Central memory CD4-positive, alpha-beta T cell (primary cell): ENCODE results near the gene TBX15.
"Not testable (repeated sequence)": the region's sequence is repeated elsewhere in the genome, so short reads cannot be mapped to it uniquely, and the experiment has no call there.

Experiments used
- DNase-seq: peaks from one replicate; pipeline ENCODE4 v3.0.0; 2022

Gene TBX15

DNA sequence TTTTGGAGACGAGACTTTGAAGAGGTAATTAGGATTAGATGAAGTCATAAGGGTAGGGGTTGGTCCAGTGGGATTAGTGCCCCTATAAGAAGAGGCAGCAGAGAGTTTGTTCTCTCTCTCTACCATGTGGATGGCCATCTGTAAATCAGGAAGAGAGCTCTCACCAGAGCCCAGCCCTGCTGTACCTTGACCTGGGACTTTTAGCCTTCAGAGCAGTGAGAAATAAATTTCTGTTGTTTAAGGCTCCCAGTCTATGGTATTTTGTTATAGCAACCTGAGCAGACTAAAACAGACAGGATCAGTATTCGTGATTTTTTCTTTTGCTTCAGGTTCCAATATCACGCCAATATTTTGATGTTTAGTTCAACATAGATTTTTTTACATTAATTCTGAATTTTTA, 30.0 kb downstream of the TBX15 start:
- no peak for DNase-seq

DNA sequence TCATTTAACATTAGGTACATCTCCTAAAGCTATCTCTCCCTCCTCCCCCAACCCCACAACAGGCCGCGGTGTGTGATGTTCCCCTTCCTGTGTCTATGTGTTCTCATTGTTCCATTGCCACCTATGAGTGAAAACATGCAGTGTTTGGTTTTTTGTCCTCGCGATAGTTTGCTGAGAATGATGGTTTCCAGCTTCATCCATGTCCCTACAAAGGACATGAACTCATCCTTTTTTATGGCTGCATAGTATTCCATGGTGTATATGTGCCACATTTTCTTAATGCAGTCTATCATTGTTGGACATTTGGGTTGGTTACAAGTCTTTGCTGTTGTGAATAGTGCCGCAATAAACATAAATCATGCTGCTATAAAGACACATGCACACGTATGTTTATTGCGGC, 30.6 kb downstream of the TBX15 start:
- DNase-seq = not testable (repeated sequence)

DNA sequence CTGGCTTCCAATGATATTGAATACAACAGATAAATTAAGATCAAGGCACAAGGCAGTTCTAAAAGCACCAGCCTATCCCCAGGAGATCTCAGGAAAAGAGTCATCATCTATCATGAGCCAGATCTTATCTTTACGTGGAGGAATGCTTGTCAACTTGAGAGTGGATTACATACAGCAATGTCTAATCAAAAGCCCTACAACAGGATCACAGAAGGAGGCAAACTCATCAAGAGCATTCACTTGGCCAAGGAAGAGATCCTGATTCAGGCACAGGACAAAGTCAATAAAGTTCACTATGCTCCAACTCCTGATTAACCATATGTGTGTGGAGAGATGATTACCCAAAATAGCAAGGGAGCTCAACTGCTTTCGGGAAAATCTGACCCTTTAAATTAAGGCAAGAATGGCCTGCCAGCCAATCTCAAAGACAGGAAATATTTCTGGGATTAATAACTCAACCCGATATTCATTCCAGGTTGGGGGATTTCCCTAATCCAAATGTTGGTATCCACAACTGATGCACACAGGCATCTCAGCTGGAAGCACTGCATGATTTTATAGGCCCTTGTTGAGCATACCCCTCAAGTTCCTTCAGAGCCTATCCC, 33.7 kb downstream of the TBX15 start:
- no peak for DNase-seq

DNA sequence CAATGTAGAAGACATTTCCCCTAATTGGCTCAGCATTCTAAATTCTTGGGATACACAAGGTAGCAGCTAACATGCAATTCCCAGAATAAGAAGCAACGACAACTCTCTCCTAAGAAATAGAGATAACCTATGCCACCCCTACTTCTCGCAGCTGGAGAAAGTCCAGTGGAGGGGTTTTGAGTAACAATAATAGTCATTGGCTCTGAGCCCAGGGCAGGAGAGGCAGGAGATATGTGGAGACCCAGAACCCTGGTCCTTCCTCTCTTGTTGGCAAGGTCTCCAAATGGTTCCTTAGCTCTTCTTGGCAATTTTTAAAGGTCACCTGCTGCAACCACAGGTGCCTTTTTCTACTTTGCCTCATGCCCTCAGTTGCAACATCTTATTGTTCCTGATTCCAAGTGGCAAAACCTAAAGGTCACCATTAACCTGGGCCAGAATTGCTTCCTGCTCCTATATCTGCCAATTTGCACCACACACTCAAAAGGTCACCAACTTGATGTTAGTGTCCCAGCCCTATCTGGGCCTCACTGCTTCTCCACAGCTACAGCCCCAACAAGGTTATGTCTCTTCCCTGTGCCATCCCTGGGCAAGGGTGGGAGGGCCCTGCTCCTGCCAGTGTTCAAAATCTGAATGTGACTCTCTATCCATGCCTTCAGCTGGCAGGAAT, 36.7 kb downstream of the TBX15 start:
- no peak for DNase-seq

DNA sequence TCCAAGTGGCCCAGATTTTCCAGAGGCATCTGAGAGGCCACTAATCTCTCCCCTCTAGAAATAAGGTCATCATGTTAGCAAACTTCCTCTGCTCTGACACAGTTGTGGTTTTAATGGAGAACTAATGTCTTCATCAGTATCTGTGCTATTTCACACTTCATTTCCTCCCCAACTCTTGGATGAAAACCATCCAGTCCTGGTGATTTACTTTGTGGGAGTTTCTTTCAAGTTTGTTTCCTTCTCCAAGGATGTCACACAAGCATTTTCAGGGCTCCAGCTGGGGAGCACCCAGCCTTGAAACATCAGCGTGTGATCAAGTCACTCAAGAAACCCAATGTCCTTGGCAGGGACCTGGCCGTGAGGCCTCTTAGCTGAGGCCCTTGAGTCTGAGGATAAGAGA, 38.8 kb downstream of the TBX15 start:
- DNase-seq = no peak

DNA sequence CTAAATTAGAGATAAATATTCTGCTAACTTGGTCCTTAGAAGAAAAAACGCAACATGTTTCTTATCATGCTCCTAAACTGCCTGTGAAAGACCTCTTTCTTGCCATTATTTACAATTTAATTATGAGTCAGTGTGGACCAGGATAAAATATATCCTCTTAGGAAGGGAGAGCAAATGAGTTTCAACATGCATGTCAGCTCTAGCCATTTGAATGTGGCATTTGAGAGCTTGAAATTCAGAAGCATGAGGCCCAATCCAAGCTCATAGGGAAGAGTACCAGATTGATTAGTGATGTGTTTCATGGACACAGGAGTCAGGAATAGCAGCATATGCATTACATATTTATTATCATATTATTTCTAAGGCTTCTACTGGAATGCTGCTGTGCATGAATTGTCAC, 39.3 kb downstream of the TBX15 start:
- no peak for DNase-seq

DNA sequence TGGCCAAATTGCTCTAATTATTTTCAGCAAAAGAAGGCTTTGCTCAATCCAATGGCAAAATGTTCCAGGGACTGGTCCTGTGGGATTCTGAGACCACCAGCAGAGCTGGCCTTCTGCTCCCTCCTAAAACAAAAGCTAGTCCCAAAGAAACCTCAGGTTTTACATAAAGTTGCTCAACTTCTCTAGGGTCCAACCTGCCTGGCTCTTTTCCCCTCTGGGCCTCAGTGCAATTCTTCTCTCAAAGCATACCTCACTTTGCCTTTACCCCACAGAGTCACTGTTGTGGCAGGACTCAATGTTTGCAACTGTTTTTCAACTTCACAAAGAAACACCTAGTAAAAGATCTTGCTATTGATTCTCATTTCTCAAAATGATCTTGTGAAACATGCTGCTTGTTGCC, 39.8 kb downstream of the TBX15 start:
- DNase-seq = no peak

DNA sequence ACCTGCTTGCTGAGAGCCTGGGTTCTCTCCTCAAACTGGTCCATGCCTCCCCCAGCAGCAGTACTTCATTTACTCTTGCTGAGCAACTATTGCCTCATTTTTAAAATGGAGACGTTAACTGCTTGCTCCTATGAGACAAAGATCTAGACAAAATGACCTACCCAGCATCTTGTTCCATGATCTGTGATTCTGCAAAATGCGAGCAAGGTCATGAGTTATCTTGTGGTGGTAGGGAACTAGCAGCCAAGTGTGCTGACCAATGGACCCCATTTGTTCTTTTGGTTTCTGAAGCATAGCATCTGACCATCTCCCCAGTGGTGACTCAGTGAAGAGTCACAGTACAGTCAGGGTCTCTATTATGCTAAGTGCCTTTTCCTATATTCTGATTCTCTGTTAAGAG, 40.4 kb downstream of the TBX15 start:
- DNase-seq = no peak

DNA sequence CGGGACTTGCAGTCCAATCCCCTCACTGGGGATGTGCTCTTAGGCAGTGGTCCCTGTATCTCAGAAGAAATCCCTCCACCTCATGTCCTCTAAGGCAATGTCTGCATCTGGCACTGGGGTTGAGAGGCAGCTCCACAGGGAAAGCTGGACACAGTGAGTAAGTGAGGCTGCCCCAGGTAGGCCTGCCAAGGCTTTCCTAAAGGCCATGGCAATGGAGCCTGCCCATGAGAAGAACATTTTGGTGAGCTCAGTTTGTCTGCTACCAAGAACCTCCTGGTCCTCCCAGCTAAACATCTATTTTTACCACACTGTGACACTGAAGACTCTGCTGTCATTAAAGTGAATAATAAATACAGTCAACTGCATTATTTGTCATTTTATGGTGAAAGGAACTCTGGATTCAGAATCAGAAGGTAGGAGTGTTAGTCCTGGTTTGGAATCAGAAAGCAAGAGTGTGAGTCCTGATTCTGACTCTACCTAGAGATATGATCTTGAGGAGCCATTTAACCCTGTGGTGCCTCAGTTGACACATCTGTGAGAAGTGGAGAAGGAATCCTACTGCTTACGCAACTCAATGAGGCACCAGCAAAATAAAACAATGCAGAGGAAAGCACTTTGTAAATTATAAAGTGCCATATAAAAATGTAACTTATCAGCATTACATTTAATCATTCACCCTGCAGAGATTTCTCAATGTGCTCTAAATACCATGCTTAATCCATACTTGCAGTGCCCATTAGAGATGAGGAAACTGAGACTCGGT, 41.0 kb downstream of the TBX15 start:
- no peak for DNase-seq

DNA sequence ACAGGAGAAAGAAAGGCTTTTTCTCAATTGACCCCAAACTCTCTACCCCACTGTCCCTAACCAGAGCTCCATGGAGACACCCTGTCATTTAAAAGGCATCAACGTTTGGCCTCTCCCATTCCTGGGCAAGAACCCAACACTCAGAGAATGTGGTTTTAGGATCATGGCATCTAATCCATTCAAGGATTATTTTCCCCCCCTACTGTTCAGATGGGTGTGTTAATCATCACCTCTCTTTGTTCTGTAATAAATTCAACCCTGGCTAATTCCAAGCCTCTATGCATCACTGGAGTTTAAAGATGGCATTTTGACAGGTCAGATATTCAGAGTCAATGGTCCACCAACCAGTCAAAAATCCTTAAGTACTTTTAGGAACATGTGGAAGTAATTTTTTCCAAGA, 42.7 kb downstream of the TBX15 start:
- DNase-seq = no peak

DNA sequence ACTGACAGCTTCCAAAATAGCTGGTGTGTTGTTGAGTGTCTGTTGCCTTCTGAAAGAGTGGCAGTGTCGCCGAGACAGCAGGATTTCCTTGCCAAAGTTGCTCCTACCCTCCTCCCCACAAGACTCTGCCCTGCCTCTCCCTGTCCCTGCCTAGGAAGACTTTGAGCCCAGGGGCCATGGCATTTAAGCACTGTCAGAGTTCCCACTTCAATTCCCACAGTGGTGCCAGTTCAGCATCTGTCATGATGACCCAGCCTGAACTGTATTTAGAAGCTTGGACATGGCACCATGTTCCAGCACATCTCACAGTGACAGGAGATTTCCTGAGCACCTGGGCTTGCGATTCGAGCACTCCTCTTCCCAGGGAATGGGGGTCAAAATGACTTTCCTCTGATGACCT, 43.6 kb downstream of the TBX15 start:
- no peak for DNase-seq

DNA sequence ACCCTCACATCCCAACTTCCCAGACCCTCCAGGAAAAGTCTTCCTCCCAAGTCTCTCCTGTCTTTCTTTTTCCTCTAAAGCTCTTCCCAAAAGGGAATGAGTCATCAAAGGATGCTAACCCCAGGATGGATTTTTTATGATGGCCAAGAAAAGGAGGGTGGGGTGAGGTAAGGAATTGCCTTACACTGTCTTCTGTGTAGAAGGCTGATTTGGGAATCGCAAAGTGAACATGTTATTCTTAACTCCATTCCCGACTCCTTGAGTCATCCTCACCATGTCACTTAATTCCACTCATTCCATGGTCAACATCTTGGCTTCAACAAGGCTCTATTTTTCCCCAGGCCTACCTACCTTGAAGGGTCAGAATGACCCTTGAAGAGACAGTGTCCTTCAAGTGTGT, 44.0 kb downstream of the TBX15 start:
- no peak for DNase-seq

DNA sequence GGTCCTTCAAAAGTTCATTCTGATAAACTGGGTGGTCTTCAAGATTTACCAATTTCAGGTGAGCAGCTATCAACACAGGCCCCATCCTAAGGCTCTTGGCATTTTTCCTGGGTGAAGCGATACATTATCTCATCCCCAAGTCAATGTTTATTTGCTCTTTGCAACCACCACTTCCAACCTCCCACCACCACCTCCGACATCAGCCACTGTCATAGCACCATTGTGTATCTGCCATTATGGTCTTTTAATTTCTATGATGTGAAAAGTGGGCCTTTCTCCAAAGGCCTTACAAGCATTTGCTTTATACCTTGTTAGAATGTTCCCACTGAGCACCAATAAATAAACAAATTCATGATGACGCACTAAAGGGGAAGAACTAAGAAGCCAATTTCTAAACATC, 47.2 kb downstream of the TBX15 start:
- no peak for DNase-seq

DNA sequence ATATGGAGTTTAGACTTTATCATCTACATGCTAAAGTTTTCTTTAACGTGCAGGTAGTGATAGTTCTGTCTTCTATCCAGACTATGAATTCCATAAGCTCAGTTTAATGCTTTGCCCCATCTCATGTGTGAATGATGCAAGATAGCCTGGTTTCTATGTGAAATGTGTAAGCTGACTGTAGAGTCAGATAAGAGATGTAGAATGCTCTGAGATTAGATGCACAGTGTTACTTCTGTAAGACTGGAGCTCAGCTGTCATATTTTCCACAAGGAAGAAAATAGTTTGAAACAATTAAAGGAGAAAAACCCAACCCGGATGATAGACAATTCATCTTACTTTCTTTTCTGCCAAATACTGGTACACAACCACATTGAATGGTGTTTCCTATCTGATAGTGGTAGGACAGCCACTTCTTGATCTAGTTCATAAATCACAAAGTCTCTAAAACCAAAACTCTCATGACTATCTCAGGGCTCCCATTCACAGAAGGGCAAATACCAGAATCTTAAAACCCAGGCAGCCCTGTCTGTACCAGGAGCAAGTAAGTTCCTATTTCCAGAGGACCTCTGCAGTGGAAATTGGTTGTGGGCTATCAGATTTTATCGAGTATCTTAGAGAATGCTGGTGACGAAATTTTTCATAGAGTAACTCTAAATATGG, 50.6 kb downstream of the TBX15 start:
- no peak for DNase-seq

DNA sequence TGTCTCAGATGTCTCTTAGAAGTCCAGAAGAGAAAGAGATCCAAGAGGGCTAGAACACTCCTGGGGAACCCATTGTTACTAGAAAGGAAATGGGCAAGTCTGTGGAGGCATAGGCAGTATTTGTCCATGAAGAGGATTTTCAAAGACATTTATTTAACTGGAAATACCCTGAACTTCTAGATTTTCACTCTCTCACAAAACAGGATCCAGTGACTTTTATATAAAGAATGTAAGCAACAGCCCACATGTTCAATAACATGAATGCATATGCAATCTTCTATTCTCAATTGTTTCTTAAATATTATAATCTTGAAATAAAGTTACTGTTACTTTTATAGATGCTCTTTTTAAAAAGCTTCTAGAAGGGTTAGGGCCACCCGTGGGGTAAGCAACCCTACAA, 53.4 kb downstream of the TBX15 start:
- DNase-seq = no peak

DNA sequence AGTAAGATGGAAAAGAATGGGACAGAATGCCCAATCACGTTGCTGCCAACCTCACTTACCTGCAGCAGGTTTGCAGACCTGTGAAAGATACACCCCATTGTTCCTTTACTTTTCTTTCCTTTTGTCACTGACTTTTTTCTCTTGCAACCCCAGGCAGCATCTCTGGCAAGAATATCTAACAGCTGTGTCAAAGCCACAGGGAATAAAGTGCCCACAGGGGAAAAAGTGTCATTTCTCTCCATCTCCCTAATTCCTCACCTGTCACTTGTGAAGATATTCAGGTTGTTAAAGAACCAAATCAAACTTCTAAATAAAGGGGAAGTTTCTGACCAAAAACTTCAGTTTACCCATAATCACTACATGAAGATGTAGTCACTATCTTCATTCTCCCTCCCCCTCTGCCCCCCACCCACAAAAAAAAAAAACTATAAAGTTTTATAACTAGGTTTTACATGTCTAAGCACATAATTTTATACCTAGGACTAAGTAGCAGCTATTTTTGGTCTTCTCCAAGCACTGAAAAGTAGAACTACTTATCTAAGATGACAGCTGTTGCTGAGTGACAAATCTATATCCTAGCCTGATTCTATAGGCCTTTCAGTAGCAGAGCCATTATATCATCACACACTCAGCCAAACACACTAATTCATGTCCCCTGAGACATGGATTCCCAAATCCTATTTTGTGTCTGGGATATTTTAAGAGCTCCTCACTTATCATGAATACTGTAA, 54.9 kb downstream of the TBX15 start:
- no peak for DNase-seq

DNA sequence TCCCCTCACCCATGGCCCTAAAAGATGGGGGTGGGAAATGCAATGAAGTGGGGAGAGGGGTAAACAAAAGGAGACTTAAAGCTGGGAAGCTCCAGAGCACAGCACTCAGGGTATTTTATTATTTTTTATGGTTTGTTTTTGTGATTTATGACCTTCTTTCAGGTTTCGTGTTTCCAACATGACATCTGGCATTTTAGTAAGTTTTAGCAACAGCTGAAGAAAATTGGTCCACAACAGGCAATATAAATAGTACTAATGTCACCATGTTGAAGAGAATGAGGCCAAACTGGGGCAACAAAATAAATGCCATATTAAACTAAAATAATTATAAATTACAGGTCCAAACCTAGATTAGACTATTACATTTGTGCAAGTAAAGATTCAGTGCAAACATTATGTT, 56.3 kb downstream of the TBX15 start:
- no peak for DNase-seq

DNA sequence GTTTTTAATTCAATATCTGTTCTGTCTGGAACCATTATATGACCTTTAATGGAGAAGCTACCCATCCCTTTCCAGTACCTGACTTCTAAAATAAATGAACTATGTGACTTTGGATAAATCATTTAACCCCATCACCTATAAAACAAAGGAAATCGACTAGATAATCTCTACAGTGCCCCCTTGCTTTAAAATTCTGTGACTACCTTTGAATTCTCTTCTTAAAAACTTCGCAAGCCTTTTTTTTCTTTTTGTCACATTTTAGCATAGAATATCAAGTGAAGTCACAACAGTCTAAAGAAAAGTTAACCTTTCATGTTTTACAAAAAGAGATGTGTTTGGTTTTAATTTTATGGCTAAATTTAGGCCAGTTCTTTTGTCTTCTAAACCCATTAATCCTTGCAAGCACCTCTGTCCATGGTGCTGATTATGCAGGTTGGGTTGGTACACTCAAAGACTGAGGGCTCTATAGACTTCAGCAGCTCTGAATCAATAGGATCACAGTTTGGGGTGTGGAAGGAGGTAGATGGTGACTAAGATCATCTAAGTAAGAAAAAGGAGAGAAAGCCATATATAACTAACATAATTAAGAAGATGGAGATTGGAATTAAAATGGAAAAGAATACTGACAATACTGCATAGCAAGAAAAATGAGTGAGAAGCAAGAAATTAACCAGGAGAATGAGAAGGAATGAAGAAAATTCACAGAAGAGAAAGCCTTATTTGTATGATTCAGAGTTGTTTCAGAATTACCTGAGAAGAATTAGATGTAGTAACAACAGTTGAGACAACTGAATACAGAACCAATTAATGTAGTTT, 59.2 kb downstream of the TBX15 start:
- no peak for DNase-seq

DNA sequence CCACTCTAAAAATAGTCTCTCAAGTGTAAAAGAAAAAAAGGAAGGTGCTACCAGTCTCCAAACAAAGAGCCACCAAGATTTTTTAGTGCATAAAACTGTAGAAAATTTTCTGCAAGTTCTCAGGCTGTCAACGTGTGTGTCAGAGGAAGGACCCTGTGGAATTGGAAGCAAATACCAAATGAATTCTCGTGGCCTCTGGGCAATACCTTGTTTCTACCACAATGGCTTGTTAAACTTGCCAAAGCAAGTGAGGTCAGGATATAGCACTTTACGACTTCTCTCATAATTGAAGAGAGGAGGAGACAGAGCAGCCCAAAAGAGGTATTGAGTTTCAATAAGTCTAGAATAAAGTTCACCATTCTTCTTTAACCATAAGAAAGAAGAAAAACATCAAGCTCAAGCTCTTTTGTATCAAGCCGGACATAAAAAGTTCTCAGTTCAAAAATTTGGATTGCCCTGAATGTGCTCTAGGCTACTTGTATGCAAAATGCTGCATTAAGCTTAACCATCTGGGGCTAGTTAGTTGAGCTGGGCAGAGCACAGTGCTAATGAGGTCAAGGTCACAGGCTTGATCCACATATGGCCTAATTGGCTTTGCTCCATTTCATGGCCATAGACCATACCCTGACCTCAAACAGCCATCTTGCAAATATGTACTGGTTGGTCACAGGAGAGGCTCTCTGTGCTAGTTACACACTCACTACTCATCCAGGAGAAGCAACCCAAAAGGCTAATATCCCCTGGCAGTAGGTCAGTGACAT, 60.5 kb downstream of the TBX15 start:
- DNase-seq = no peak

DNA sequence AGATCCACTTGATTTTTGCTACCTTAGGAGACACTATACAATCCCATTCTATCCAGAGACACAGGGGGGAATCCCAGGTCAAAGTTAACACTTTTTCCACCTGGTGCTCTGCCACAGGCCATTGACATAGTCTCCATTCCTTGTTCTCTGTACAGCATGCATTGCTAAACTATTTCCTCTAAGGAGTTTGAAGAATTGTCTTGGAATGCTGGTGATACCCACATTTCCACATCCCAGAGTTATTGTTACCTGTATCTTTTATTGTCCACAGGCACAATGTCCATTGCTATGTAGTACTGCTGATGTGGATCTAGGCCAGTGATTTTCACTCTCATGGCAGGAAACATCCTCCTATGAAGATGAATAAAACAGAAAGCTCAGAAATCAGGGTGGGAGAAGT, 61.9 kb downstream of the TBX15 start:
- no peak for DNase-seq

DNA sequence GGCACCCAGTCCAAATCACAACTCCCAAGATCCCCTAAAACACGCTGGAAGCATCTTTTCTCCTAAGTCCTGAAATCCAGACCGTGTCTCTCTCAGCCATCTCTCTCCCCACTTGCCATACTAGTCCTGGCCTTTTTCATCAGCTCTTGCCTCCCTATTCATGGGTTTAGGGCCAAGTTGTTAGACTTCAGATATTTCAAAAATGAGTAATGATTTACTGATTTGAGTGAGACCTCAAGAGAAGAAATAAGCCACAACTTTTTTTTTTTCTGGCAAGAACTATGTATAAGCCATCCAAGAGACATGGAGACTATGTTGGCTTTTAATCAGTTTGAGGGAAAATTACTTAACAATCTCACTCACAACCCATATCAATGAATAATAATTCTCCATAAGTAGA, 62.5 kb downstream of the TBX15 start:
- DNase-seq = no peak
